K562 (cell line): ENCODE results near the gene MICAL2. TPM values are rescaled to one million over a fixed set of nuclear protein-coding genes. Genes with fewer than 3 reads are reported as not detected.

Experiments
- E4F1 ChIP-seq: fragments of 250-450 bp; sonication (Bioruptor Pico); IDR thresholded peaks from 2 replicates; pipeline ENCODE4 v1.5.0; 2021; ENCODE audit warnings: mild to moderate bottlenecking, borderline replicate concordance
- ESRRA ChIP-seq: fragments of 450-650 bp; IDR thresholded peaks from 2 replicates; pipeline ENCODE4 v1.6.1; 2014; ENCODE audit warnings: low read depth, mild to moderate bottlenecking, moderate library complexity, borderline replicate concordance
- ETV5 ChIP-seq: sonication (generic); formaldehyde crosslinking; IDR thresholded peaks from 2 replicates; pipeline ENCODE4 v1.4.0; 2020; ENCODE audit warnings: low read depth, mild to moderate bottlenecking, missing genetic modification reagents
- GATAD2B ChIP-seq: fragments of 450-650 bp; IDR thresholded peaks from 2 replicates; pipeline ENCODE4 v1.6.1; 2017; ENCODE audit warnings: mild to moderate bottlenecking, borderline replicate concordance
- HDGF ChIP-seq: fragments of 450-650 bp; IDR thresholded peaks from 2 replicates; pipeline ENCODE4 v1.6.1; 2016
- HEY1 ChIP-seq: fragments of 250-450 bp; sonication (Bioruptor Pico); IDR thresholded peaks from 2 replicates; pipeline ENCODE4 v1.5.0; 2020; ENCODE audit warnings: mild to moderate bottlenecking, moderate library complexity, borderline replicate concordance
- HLTF ChIP-seq: fragments of 450-650 bp; IDR thresholded peaks from 2 replicates; pipeline ENCODE4 v1.6.1; 2016
- NCOA4 ChIP-seq: fragments of 450-650 bp; IDR thresholded peaks from 2 replicates; pipeline ENCODE4 v1.6.1; 2018; ENCODE audit warnings: mild to moderate bottlenecking; ENCODE audit not compliant: partially characterized antibody
- NFXL1 ChIP-seq: fragments of 450-650 bp; formaldehyde crosslinking; IDR thresholded peaks from 2 replicates; pipeline ENCODE4 v1.4.0; 2021; ENCODE audit warnings: mild to moderate bottlenecking
- SMARCE1 ChIP-seq: fragments of 450-650 bp; IDR thresholded peaks from 2 replicates; pipeline ENCODE4 v1.7.1; 2016; ENCODE audit warnings: mild to moderate bottlenecking
- SP2 ChIP-seq: IDR thresholded peaks from 2 replicates; pipeline ENCODE4 v1.6.1; 2011; ENCODE audit warnings: mild to moderate bottlenecking, low read depth, low read length, moderate library complexity; ENCODE audit not compliant: poor library complexity, severe bottlenecking; ENCODE audit errors: extremely low read depth
- TCF15 ChIP-seq: fragments of 250-450 bp; sonication (Bioruptor Pico); IDR thresholded peaks from 2 replicates; pipeline ENCODE4 v1.8.0; 2022; ENCODE audit warnings: moderate library complexity, mild to moderate bottlenecking, inconsistent platforms
- ZBTB26 ChIP-seq: fragments of 450-650 bp; formaldehyde crosslinking; IDR thresholded peaks from 2 replicates; pipeline ENCODE4 v1.4.0; 2022; ENCODE audit warnings: missing genetic modification characterization
- ZFP36 ChIP-seq: fragments of 150-350 bp; IDR thresholded peaks from 2 replicates; pipeline ENCODE4 v1.6.1; 2018; ENCODE audit warnings: low read length, low read depth; ENCODE audit not compliant: partially characterized antibody
- ZNF239 ChIP-seq: fragments of 250-450 bp; sonication (Bioruptor Pico); IDR thresholded peaks from 2 replicates; pipeline ENCODE4 v1.4.0; 2020; ENCODE audit warnings: mild to moderate bottlenecking
- polyA plus RNA-seq, 8 experiments: library from polyadenylated mRNA; depleted of rRNA in 4 of 8; stranded (reverse) in 5 of 8; unstranded in 3 of 8; fragments of >200 nt; fragmentation: Nextera tagmentation in 2 of 8; fragmentation: Illumina TruSeq in 1 of 8; extraction: Ambion mirVana in 2 of 8; extraction: Trizol in 1 of 8; gene quantifications; 2 replicates each; pipeline versions ENCODE4 v1.2.1 to v1.2.3, GENCODE V29; 2011 to 2014; ENCODE audit warnings: inconsistent platforms in 1 of 8, missing spikeins in 1 of 8
- total RNA-seq, 7 experiments: library from RNA; depleted of rRNA in 6 of 7; stranded (reverse); fragments of >200 nt in 6 of 7; fragmentation: Illumina TruSeq in 2 of 7; extraction: Trizol in 2 of 7; gene quantifications; 2 replicates each; pipeline versions ENCODE4 v1.2.1 to v1.2.3, GENCODE V29; 2011 to 2021; ENCODE audit warnings: low replicate concordance in 1 of 7

MICAL2 gene
- total and polyA plus RNA-seq, 9 of the 15 experiments (the other 6 are each of a cell fraction or from before 2014, with no cell fraction given), result 4.7 to 64.2 (median 33.6) TPM

- no peak for TF ChIP-seq ZFP36
- TF ChIP-seq ETV5 (CRISPR knock-in tag), result no peak
- no peak for TF ChIP-seq ZNF239 (CRISPR knock-in tag)
- no peak for TF ChIP-seq SP2
- no peak for TF ChIP-seq GATAD2B
- peak; percentile 88; the same call in 1 of the 2 replicates for TF ChIP-seq HDGF
- no peak for TF ChIP-seq E4F1 (CRISPR knock-in tag)
- no peak for TF ChIP-seq NCOA4
- TF ChIP-seq ZBTB26 (CRISPR knock-in tag), result no peak
- no peak for TF ChIP-seq TCF15 (CRISPR knock-in tag)
- no peak for TF ChIP-seq HLTF
- TF ChIP-seq NFXL1 (CRISPR knock-in tag), result 0 out of 2 replicates have a peak, but pooled peaks have one; percentile 48
- peak; percentile 44; the same call in 1 of the 2 replicates for TF ChIP-seq ESRRA
- TF ChIP-seq SMARCE1, result peak; percentile 86
- no peak for TF ChIP-seq HEY1 (CRISPR knock-in tag)
Observed at GRCh38 chr11:12274558-12275197, 164.3 kb downstream of the MICAL2 start (continued).
